HG02840 (cell line): Measurements from ENCODE around the gene TMEM62.
A peak's percentile ranks its signal among the peaks of the same experiment; 100 is the strongest.

ENCODE experiments used
- ATAC-seq: cut with Tn5 transposase; IDR thresholded peaks from one replicate; pipeline ENCODE4 v1.9.1; 2021; ENCODE audit warnings: mild to moderate bottlenecking, moderate library complexity, moderate number of reproducible peaks; ENCODE audit not compliant: unreplicated experiment, low FRiP score

The TMEM62 gene

DNA sequence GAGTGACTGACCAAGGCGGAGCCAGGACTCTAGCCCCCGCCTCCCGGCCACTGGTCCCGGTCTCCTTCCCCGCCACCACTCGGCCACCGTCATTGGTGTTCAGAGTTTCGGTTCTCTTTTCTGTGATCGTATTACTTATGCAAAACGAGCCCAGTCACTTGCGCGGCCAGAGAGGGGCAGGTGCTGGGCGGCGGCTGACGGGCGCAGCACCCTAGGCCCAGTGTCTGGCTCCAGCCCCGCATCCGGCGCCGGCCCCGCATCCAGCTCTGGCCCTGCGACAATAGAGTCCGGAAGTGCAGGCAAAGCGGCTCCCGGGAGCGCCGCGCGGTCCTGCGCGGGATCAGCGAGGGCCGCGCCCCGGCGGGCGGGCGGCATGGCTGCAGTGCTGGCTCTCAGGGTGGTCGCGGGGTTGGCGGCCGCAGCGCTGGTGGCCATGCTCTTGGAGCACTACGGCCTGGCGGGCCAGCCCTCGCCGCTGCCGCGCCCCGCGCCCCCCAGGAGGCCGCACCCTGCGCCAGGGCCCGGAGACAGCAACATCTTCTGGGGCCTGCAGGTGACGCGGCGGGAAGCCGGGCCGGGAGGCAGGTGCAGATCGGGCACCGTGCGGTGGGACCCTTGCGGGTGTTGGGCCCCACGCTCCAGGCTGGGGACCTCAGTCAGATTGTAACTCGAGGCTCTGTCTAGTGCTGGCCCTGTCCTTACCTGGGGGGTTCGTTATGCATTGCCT lies at the start of gene TMEM62:
TSS of gene TMEM62 (plus strand) at position 157 of the 727 bp plus-strand sequence. CDS start at position 374, 217 bp downstream.
- peak; percentile 91 for ATAC-seq

DNA sequence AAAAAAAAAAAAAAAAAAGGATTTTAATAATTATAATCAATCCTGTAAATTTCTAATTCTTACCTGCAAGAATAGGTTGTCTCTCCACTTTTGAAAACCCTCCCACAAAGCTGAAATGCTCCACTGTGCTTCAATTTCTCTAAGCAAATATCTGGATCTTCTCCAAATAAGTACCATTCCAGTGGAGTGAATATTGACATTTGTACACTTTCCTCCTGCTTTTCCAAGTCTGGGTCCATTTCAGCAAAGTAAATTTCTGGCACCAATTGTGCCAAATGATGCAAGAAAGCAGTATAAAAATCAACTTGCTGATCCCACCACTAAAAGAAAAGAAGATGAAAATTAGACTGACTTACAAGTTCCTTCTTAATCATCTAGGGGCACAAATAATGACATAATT lies 47.5 kb upstream of the TMEM62 start:
- ATAC-seq: no peak

DNA sequence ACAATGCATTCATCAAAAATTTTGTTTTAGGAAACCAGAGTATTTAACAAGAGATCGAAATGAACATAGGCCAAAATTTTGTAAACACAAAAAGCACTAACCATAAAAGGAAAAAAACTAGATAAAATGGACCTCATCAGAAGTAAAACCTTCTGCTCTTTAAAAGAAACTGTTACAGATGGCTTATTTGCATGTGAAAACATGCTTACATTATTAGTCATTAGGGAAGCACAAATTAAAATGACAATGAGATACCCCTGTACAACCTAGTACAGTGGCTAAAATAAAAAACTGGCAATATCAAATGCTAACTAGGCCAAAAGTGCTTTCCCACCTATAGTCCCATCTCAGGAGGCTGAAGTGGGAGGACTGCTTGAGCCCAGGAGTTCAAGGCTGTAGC lies 46.8 kb upstream of the TMEM62 start:
- ATAC-seq: no peak

DNA sequence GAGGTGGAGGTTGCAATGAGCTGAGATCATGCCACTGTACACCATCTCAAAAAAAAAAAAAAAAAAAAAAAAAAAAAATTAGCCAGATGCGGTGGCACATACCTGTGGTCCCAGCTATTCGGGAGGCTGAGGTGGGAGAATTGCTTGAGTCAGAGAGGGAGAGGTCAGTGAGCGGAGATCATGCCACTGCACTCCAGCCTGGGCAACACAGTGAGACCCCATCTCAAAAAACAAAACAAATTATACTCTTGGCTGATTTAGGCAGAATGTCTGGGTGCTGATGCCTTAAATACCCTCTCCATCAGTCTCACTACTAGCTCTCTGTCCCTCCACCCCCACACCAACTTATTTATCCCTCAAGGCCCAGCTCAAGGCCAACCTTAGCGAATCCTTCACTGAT lies 41.5 kb upstream of the TMEM62 start:
- no peak for ATAC-seq

DNA sequence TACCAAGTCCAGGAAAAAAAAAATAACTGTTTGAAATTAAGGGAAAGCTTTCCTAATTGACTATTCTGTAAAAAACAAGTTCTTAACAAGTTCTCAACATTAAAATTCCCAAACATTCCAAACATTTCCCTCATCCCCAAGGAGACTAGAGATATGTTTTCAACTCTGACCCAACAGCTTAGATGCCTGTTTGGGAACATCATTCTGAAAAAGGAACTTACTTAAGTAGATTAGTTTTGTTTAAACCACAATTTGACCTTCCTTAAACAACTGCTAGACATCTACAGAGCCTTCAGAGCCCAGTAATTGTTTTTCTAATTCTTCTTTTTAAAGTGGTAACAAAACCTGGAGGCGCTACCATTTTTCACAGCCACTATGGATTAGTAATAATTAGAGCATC lies 40.4 kb upstream of the TMEM62 start:
- ATAC-seq: no peak

DNA sequence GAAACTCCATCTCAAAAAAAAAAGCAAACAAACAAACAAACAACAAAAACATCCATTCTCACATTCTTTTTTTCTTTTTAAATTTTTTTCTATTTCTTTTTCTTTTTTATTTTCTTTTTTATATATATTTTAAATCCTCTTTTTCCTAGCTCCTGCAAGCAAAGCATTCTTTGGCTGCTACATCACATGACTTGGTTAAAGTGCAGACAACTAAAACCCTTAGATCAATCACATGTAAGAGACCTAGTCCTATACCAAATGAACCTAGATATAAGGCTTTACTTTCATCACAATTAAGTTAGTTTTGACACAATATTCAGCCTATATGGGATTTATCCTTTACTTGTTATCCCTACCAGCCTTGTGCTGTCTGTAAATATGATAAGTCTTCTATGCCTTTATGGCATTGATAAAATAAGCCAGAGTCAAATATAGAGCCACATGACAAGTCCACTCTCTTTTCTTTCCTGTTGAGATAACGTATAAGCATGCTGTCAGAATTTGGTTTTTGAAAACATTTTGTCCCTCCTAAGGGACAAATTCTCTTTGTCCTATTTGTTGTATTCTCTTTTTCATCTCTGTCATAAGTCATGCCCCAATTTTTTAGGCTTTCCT lies 38.9 kb upstream of the TMEM62 start:
- ATAC-seq: no peak

DNA sequence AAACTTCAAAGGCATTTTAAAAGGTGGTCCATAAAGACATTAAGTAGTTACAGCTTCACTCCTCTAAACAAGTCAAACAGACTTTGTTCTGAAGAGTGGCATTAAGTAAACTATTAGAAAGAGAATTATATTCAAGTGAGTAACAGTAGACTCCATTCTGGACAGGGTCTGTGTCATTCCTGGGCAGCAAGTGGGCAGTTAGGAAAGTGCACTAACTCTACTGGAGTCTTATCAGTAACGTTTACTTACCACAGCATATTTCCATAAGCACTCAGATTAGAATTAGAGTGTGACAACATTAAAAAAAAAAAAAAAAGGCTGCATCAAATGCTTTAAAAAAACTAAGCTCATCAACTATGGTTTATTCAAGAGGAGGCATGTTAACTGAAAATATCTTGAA lies 38.1 kb upstream of the TMEM62 start:
- no peak for ATAC-seq

DNA sequence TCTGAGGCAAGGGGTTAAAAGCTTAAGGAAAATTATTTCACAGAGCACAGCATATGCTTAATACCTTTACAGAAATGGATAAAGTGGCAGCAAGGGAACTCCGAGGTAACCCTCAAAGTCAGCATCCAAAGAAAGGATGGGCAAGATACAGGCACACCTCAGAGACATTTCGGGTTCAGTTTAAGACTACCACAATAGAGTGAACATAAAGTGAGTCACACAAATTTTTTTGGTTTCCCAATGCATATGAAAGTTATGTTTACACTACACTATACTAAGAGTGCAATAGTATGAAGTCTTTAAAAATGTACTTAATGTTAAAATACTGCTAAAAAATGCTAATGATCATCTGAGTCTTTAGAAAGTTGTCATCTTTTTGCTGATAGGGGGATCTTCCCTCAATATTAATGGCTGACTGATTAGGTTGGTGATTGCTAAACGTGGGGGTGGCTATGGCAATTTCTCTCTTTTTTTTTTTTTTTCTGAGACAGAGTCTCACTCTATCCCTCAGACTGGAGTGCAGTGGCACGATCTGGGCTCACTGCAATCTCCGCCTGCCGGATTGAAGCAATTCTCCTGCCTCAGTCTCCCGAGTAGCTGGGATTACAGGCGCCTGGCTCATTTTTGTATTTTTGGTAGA lies 37.6 kb upstream of the TMEM62 start:
- ATAC-seq: no peak

DNA sequence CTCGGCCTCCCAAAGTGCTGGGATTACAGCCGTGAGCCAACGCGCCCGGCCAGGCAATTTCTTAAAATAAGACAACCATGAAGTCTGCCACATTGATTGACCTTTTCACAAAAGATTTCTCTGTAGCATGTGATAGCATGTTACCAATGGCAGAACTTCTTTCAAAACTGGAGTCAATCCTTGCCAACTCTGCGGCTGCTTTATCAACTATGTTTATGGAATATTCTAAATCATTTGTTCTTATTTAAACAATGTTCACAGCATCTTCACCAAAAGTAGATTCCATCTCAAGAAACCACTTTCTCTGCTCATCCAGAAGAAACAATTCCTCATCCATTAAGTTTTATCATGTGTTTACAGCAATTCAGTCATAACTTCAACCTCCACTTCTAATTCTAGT lies 37.0 kb upstream of the TMEM62 start:
- no peak for ATAC-seq

DNA sequence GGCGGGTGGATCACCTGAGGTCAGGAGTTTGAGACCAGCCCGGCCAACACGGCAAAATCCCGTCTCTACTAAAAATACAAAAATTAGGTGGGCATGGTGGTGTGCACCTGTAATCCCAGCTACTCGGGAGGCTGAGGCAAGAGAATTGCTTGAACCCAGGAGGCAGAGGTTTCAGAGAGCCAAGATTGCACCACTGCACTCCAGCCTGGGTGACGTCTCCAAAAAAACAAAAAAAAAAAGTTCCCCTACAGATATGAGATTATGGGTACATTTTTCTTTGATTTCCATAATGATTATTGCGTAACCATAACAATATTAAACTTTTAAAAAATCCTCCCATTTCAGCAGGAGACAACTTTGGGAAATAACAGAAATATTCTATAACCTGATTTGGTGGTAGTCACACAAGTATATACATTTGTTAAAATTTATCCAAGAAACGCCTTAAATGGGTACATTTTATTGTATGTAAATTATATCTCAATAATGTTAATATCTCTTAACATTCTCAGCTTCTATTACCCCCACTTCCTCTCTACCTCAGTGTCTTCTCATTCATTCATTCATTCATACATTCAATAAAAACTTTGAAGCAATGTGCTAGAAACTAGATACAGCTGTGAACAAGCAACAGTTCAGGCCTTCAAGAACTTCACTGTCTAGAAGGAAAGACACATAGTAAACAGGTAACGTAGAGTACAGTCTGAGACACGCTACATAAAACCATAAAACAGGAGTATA lies 34.1 kb upstream of the TMEM62 start:
- no peak for ATAC-seq

DNA sequence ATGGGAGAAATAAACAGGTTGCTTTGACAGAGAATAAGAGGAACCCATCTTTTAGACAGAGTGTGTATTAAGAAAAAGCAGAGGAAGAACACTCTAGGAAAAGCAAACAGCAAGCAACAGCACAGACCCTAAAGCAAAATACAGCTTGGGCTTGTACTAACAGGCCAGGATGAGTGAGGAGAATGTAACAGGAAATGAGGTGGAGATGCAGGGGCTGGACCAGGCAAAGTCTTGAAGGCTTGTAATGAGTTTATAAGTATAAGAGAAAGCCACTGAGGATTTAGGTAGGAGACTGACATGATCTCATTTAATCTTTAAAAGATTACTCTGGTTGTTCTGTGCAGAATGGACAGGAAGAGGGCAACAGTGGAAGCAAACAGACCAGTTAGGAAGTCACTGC lies 32.4 kb upstream of the TMEM62 start:
- ATAC-seq: no peak

DNA sequence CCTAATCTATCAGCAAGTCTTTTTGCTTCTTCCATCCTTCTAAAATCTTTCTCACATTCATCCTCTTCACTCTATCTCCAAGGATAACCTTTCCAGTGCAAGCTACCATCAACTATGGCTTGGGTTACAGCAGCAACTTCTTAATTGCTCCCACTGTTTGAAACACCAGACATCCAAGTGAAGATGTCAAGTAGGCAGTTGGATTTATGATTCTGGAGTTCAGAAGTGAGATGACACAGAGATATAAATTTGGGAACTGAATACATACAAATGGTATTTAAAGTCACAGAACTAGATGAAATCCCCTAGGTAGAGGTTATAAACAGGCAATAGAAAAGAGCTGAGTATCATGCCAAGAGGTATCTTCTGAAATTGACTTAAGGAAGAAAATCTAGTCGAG lies 31.2 kb upstream of the TMEM62 start:
- ATAC-seq: no peak

DNA sequence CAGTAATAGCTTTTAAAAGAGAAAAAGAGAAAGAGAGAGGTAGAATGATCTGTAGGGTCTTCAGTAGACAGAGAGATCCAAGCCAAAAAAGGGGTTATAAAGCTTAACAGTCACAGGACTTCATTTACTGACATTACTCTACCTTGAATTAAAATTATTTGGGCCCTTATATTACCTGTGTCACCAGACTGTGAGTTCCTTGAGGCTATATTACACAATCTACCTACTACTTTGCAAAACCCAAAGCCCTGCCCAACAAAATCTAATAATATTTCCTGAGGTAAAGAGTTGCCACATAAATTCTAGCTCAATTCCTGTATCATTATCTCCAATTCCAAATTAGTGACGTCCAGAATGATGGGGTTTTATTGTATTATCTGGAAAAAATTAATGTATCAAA lies 29.5 kb upstream of the TMEM62 start:
- ATAC-seq: no peak

DNA sequence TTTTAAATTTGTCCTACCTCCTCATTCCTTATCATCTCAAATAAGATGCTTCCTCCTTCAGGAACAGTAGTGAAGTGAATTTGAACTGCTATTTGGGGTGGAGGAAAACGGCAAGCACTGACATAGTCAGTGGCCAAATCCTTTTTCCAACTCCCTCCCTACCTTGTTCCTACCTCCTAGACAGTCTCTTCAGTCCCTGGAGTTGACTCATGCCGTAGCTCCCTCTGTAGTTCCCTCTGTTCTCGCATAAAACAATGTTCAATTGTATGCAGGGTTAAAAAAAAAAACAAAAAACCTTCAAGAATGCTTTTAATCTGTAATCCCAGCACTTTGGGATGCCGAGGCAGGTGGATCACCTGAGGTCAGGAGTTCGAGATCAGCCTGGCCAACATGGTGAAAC lies 29.0 kb upstream of the TMEM62 start:
- ATAC-seq: no peak

DNA sequence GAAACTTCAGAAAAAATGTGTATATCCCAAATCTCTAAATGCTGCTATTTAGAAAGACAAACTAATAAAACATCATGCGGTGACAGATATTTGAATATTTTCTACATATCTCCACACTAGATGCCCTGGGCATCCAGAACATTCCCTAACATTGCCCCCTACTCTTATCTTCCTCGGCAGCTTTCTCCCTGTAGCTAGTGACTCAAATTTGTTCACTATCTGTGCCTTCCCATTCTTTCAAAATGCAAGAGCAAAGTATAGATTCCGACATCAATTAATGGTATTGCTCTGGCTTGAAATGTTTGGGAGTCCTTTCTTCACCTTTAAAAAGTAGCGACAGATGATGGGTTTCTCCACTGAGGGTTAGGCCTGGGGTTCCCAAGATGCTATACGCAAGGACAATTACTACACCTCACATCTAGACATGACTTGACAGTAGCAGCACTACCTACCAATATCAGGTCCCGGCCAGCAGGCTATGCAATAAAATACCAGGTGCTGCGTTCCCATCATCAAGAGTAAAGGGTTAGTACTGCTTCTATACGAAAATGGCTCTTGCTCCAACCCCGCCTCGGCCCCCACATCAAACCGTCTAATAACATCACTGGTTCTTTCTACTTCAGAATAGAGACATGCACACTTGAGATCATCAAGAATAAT lies 28.2 kb upstream of the TMEM62 start:
- ATAC-seq: peak; percentile 20

DNA sequence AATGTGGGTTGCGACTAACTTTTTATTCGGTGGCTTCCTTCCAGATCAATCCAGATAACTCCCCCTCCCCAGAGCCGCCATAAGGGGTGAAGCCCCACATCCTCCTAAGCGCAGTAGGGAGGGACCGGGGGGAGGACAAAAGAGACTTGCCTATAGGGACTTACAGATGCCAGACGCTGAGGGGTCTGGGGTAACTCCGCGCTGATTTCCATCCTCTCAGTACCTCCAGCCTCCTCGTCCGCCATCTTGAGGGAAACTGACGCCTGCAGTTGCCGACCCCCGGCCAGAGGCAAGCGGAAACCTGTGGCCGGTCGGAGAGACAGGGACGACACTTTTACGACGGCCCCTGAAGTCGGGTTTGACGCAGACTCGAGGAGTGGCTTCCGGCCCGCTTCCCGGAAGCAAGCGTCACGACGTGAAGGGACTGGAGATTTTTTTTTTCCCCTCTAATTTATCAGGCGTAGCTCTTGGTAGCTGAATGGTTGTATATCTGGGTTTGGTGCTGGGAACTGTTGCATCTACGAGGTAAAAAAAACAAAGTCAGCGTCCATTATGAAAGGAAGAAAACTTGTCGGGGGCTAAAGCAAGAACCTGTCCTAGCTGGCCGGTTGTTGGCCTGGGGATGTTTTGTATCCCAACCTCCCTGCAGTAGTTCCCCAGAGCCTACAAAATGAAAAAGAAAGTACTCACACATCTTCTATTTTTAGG lies 27.5 kb upstream of the TMEM62 start, which contains the start of gene UBR1:
TSS of gene UBR1 (minus strand) at position 261 of the 708 bp plus-strand sequence. CDS start at position 245, 16 bp downstream.
- peak; percentile 87 for ATAC-seq

DNA sequence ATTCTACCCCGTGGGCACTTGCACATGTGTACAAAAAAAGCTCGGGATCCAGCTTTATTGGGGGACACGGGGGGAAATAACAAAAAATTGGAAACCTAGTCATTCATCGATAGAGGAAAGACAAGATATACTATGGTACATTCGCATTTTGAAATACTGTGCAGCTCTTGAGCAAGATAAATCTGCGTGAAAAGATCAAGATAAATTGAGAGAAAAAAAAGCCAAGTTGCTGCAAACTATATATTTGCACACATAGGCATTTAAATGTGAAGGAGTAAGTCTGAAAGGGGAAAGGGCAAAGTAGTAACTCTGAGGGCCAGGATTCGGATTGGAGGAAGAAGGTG lies 26.9 kb upstream of the TMEM62 start:
- no peak for ATAC-seq

DNA sequence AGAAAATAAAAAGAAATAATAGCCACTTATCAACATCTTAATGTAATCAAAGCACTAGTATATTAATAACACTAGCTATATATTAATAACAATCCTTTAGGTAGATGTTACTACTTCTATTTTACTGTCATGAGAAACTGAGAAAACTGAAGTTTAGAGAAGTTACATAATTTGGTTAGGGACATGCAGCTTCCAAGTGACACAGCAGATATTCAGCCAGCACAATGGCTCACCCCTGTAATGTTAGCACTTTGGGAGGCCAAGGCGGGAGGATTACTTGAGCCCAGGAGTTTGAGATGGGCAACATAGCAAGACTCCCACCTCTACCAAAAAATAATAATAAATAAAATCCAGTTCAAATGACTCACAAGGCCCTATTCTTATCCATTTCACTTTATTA lies 25.6 kb upstream of the TMEM62 start:
- ATAC-seq: no peak

DNA sequence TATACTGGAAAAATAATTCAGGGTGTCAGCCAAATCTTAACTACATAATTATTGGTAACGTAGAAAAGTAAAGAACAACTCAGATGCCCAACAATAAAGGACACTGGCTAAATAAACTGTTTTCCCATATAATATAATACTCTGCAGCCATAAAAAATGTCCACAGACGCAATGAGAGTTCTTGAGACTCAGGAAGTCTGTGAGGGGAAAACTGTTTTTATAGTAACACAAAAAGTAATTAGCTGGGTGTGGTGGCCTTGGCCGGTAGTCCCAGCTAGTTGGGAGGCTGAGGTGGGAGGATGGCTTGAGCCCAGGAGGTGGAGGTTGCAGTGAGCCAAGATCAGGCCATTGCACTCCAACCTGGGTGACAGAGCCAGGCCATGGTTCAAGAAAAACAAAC lies 22.0 kb upstream of the TMEM62 start:
- ATAC-seq: no peak

DNA sequence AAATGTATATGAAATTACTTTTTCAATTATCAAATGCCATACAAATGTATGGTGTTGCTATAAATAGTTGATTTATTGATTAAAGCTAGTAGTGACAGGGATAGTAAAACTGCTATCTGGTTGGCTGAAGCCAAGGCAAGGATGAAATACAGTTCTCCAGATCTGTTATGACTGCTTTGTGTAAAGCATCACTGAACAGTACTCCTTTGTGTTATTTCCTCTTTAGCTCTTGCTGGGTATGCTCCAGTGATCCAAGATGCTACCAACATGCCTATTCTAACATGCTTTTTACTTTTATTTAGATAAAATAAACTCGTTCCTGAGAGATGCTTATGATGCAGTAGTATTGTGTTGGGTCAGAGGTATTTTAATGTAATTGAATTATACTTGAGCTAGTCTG lies 15.1 kb upstream of the TMEM62 start:
- no peak for ATAC-seq
